NT2/D1 (cell line): Measurements from ENCODE around the gene CFAP58.

Experiments used
- DNase-seq: peaks from one replicate; pipeline ENCODE4 v3.0.0-alpha.2; 2011; ENCODE audit warnings: low read depth, low spot score
- H3K27me3 ChIP-seq: 2 replicates; pipeline ENCODE4 v1.6.0; 2011; ENCODE audit warnings: mild to moderate bottlenecking; ENCODE audit not compliant: insufficient read length, insufficient read depth
- H3K36me3 ChIP-seq: 2 replicates; pipeline ENCODE4 v1.6.1; 2011; ENCODE audit warnings: mild to moderate bottlenecking, low read length, mixed read lengths; ENCODE audit not compliant: insufficient read depth, insufficient read length
- H3K4me1 ChIP-seq: 2 replicates; pipeline ENCODE4 v1.5.1; 2011; ENCODE audit not compliant: insufficient read depth, insufficient read length
- H3K4me3 ChIP-seq: 2 replicates; pipeline ENCODE4 v1.5.1; 2011; ENCODE audit warnings: low read depth; ENCODE audit not compliant: insufficient read length
- H3K9ac ChIP-seq: 2 replicates; pipeline ENCODE4 v1.6.0; 2011; ENCODE audit warnings: low read depth; ENCODE audit not compliant: insufficient read length
- H3K9me3 ChIP-seq: 2 replicates; pipeline ENCODE4 v1.5.1; 2011; ENCODE audit warnings: mild to moderate bottlenecking, low read length; ENCODE audit not compliant: insufficient read depth
- SUZ12 ChIP-seq: IDR thresholded peaks from 2 replicates; pipeline ENCODE4 v1.6.1; 2011; ENCODE audit not compliant: insufficient read length, insufficient read depth; ENCODE audit errors: extremely low read depth
- YY1 ChIP-seq: IDR thresholded peaks from 2 replicates; pipeline ENCODE4 v1.6.1; 2011; ENCODE audit not compliant: insufficient read length, insufficient read depth
- ZNF274 ChIP-seq: IDR thresholded peaks from 2 replicates; pipeline ENCODE4 v1.6.1; 2011; ENCODE audit warnings: mild to moderate bottlenecking, low read depth, low read length

CFAP58 gene

DNA sequence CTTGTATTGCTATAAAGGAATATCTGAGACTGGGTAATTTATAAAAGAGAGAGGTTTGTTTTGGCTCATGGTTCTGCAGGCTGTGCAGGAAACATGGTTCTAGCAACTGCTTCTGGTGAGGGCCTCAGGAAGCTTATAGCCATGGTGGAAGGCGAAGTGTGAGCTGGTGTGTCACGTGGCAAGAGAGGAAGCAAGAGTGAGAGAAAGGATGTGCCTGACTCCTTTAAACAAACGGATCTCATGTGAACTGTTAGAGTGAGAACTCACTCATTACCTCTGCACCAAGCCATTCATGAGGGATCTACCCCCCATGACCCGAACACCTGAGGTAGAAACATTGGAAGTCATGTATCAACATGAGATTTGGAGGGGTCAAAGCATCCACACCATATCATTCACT is 7.7 kb upstream of the CFAP58 start:
- TF ChIP-seq SUZ12 (no peak), YY1 (no peak), ZNF274 (no peak)
- Histone ChIP-seq H3K27me3 (no peaks in the 10 kb centered on the region), H3K9ac (no peak overlapping the region), H3K4me3 (no peak overlapping the region), H3K4me1 (no peaks in the 10 kb centered on the region), H3K36me3 (no peaks in the 10 kb centered on the region), H3K9me3 (no peaks in the 10 kb centered on the region)
- DNase-seq: no peak

- Histone ChIP-seq H3K27me3 (peaks cover 6% of the 10 kb centered on the region), H3K4me3 (no peak overlapping the region), H3K36me3 (no peaks in the 10 kb centered on the region), H3K4me1 (no peaks in the 10 kb centered on the region), H3K9ac (no peak overlapping the region), H3K9me3 (peaks cover 4% of the 10 kb centered on the region; the same call in 1 of the 2 replicates)
- no peak for DNase-seq
- TF ChIP-seq ZNF274 (no peak), SUZ12 (no peak), YY1 (no peak)
Measured at GRCh38 chr10:104347295-104348045, 6.2 kb upstream of the CFAP58 start.

DNA sequence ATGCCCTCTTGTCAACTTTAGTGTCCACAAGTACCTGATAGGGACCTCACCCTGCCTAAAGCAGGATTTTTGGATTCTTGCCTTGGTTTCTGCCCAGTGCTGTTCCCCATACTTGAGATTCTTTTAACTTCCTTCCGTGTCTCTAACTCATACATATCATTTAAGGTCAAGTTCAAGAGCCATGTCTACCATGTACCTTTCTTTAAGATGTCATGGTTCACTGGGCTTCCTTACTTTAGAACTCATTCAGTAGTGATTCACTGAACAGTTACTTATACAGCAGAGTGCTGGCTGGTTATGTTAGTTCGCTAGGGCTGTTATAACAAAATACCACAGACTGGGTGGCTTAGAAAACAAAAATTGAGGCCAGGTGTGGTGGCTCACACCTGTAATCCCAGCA is 5.0 kb upstream of the CFAP58 start:
- Histone ChIP-seq H3K4me3 (no peak overlapping the region), H3K27me3 (peaks cover 15% of the 10 kb centered on the region), H3K9ac (no peak overlapping the region), H3K36me3 (no peaks in the 10 kb centered on the region), H3K4me1 (no peaks in the 10 kb centered on the region), H3K9me3 (peaks cover 4% of the 10 kb centered on the region; the same call in 1 of the 2 replicates)
- no peak for TF ChIP-seq YY1
- TF ChIP-seq ZNF274: no peak
- TF ChIP-seq SUZ12: no peak
- DNase-seq: no peak

- Histone ChIP-seq H3K4me3 (no peak overlapping the region), H3K9me3 (peaks cover 4% of the 10 kb centered on the region; the same call in 1 of the 2 replicates), H3K27me3 (peaks cover 25% of the 10 kb centered on the region), H3K4me1 (no peaks in the 10 kb centered on the region), H3K9ac (no peak overlapping the region), H3K36me3 (no peaks in the 10 kb centered on the region)
- DNase-seq: no peak
- TF ChIP-seq SUZ12: no peak
Measured at GRCh38 chr10:104349623-104350126, 4.0 kb upstream of the CFAP58 start.

GRCh38 chr10:104350127-104350635 is 3.5 kb upstream of the CFAP58 start:
- Histone ChIP-seq H3K4me3 (no peak overlapping the region), H3K27me3 (peaks cover 30% of the 10 kb centered on the region), H3K4me1 (no peaks in the 10 kb centered on the region), H3K9ac (no peak overlapping the region), H3K36me3 (no peaks in the 10 kb centered on the region), H3K9me3 (peaks cover 4% of the 10 kb centered on the region; the same call in 1 of the 2 replicates)
- TF ChIP-seq YY1 (no peak), ZNF274 (no peak), SUZ12 (no peak)
- DNase-seq: no peak

DNA sequence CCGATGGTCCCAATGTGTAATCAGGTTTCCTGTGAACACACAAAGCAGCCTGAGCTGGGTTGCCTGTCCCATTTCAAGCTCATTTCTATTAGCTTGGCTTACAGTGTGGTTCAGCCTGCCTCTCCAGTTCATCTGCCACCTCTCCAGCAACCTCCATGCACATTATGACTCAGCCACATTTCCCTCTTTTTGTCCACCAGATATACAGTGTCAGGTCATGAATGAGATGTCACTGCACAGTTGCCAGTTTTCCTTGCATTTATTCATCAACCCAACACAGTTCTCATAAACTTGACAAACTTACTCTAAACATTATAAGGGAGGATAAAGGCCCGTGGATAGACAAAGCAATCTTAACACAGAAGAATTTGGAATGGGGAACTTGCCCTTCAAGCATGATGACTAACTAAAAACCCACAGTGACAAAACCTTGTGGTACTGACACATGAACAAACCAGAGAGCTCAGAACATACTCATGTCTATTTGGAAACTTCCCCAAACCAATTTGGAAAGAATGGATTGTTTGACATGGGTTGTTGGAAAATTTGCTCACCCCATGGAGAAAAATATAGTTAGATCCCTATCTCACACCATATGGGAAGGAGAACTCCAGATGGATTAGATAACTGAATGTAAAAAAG is 2.5 kb upstream of the CFAP58 start:
- H3K4me1 ChIP-seq: no peaks in the 10 kb centered on the region
- no peak overlapping the region for H3K4me3 ChIP-seq
- H3K9ac ChIP-seq: no peak overlapping the region
- no peaks in the 10 kb centered on the region for H3K36me3 ChIP-seq
- TF ChIP-seq YY1 (no peak), SUZ12 (no peak), ZNF274 (no peak)
- peaks cover 37% of the 10 kb centered on the region for H3K27me3 ChIP-seq
- H3K9me3 ChIP-seq: peaks cover 4% of the 10 kb centered on the region; the same call in 1 of the 2 replicates
- no peak for DNase-seq

DNA sequence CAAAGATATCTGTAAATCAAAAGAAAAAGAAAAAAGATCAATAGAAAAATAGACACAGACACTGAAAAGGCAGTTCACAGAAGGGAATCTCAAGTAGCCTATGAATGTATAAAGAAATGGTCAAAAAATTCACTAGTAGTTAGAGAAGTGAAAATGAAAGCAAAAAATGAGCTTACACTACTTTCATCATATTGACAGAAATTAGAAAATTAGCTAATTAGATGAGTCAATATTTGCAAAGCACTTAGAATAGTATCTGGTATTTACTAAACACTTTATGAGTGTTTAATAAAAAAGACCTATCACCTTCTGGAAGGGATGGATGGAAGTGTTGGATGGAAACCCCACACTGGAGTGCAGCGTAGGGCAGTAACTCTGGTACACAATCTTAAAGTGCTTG is 1.7 kb upstream of the CFAP58 start:
- Histone ChIP-seq H3K4me3 (no peak overlapping the region), H3K9me3 (peaks cover 4% of the 10 kb centered on the region; the same call in 1 of the 2 replicates), H3K36me3 (no peaks in the 10 kb centered on the region), H3K4me1 (no peaks in the 10 kb centered on the region), H3K27me3 (peaks cover 37% of the 10 kb centered on the region), H3K9ac (no peak overlapping the region)
- TF ChIP-seq SUZ12 (no peak), YY1 (no peak), ZNF274 (no peak)
- no peak for DNase-seq
